ENCODE data around the gene TAS1R1.

The TAS1R1 gene

GRCh38 chr1:6570100-6570499, 15.0 kb downstream of the TAS1R1 start:
- no peak overlapping the region for H4K8ac ChIP-seq (ENCODE audit: low read depth, low read length)
- no peak overlapping the region for H2BK15ac ChIP-seq (replicated peaks; ENCODE audit: low read depth)
- H3K4ac ChIP-seq (ENCODE audit: low read depth, low read length) = no peak overlapping the region
- H3K79me2 ChIP-seq (ENCODE audit: control insufficient read depth, insufficient read depth, low read length) = no peaks in the 10 kb centered on the region
- H3K9ac ChIP-seq (ENCODE audit: low read length) = no peak overlapping the region
- no peak overlapping the region for H2BK120ac ChIP-seq (ENCODE audit: low read depth, low read length)
- no peak overlapping the region for H3K27ac ChIP-seq (ENCODE audit: low read depth, low read length)
- H2BK5ac ChIP-seq (ENCODE audit: low read length) = no peak overlapping the region
- no peaks in the 10 kb centered on the region for H3K79me1 ChIP-seq (ENCODE audit: low read length)
- H3K36me3 ChIP-seq (ENCODE audit: control insufficient read depth, insufficient read depth, low read length) = no peaks in the 10 kb centered on the region
- H2AK5ac ChIP-seq (ENCODE audit: low read length) = no peak overlapping the region
- no peak overlapping the region for H3K4me2 ChIP-seq (ENCODE audit: low read length)
- WGBS (ENCODE audit: extremely low coverage, insufficient coverage, low lambda C conversion rate) = no CpG with 5 or more reads among the region's 3 CpGs
- H3K4me3 ChIP-seq (ENCODE audit: low read length) = no peak overlapping the region
- no peak overlapping the region for H4K5ac ChIP-seq (ENCODE audit: low read length)
- no peak for DNase-seq
- H3K27me3 ChIP-seq (ENCODE audit: insufficient read depth, low read length, poor library complexity) = no peaks in the 10 kb centered on the region
- no peak overlapping the region for H3K18ac ChIP-seq (ENCODE audit: low read length)
- H3K56ac ChIP-seq (ENCODE audit: low read length) = no peak overlapping the region
- no peaks in the 10 kb centered on the region for H3K4me1 ChIP-seq (ENCODE audit: control insufficient read depth, low read depth, low read length)
- H3K23ac ChIP-seq (ENCODE audit: low read length) = no peak overlapping the region

- Histone ChIP-seq H3K27me3 (ENCODE audit: insufficient read depth, low read length, poor library complexity) (no peaks in the 10 kb centered on the region), H2BK15ac (replicated peaks; ENCODE audit: low read depth) (no peak overlapping the region), H3K4me2 (ENCODE audit: low read length) (no peak overlapping the region), H3K18ac (ENCODE audit: low read length) (no peak overlapping the region), H3K4me3 (ENCODE audit: low read length) (no peak overlapping the region), H3K4ac (ENCODE audit: low read depth, low read length) (no peak overlapping the region), H2BK5ac (ENCODE audit: low read length) (no peak overlapping the region), H3K56ac (ENCODE audit: low read length) (no peak overlapping the region), H4K8ac (ENCODE audit: low read depth, low read length) (no peak overlapping the region), H3K36me3 (ENCODE audit: control insufficient read depth, insufficient read depth, low read length) (no peaks in the 10 kb centered on the region), H3K27ac (ENCODE audit: low read depth, low read length) (no peak overlapping the region), H2AK5ac (ENCODE audit: low read length) (no peak overlapping the region), H2BK120ac (ENCODE audit: low read depth, low read length) (no peak overlapping the region), H3K23ac (ENCODE audit: low read length) (no peak overlapping the region), H3K4me1 (ENCODE audit: control insufficient read depth, low read depth, low read length) (no peaks in the 10 kb centered on the region), H4K5ac (ENCODE audit: low read length) (no peak overlapping the region), H3K79me2 (ENCODE audit: control insufficient read depth, insufficient read depth, low read length) (no peaks in the 10 kb centered on the region), H3K9ac (ENCODE audit: low read length) (no peak overlapping the region), H3K79me1 (ENCODE audit: low read length) (no peaks in the 10 kb centered on the region)
- DNase-seq = no peak
- no CpG with 5 or more reads among the region's 5 CpGs for WGBS (ENCODE audit: extremely low coverage, insufficient coverage, low lambda C conversion rate)
Measured at GRCh38 chr1:6570987-6571386, 15.9 kb downstream of the TAS1R1 start.

- no peak overlapping the region for H3K56ac ChIP-seq (ENCODE audit: low read length)
- H3K79me2 ChIP-seq (ENCODE audit: control insufficient read depth, insufficient read depth, low read length) = no peaks in the 10 kb centered on the region
- H3K4me1 ChIP-seq (ENCODE audit: control insufficient read depth, low read depth, low read length) = no peaks in the 10 kb centered on the region
- H3K27me3 ChIP-seq (ENCODE audit: insufficient read depth, low read length, poor library complexity) = no peaks in the 10 kb centered on the region
- H3K9ac ChIP-seq (ENCODE audit: low read length) = no peak overlapping the region
- H4K5ac ChIP-seq (ENCODE audit: low read length) = no peak overlapping the region
- no peak overlapping the region for H4K8ac ChIP-seq (ENCODE audit: low read depth, low read length)
- H3K4me2 ChIP-seq (ENCODE audit: low read length) = no peak overlapping the region
- H3K4me3 ChIP-seq (ENCODE audit: low read length) = no peak overlapping the region
- H3K36me3 ChIP-seq (ENCODE audit: control insufficient read depth, insufficient read depth, low read length) = no peaks in the 10 kb centered on the region
- H2AK5ac ChIP-seq (ENCODE audit: low read length) = no peak overlapping the region
- no CpG with 5 or more reads among the region's 12 CpGs for WGBS (ENCODE audit: extremely low coverage, insufficient coverage, low lambda C conversion rate)
- H3K79me1 ChIP-seq (ENCODE audit: low read length) = no peaks in the 10 kb centered on the region
- no peak overlapping the region for H2BK15ac ChIP-seq (replicated peaks; ENCODE audit: low read depth)
- H3K4ac ChIP-seq (ENCODE audit: low read depth, low read length) = no peak overlapping the region
- DNase-seq = no peak
- H3K27ac ChIP-seq (ENCODE audit: low read depth, low read length) = no peak overlapping the region
- H2BK5ac ChIP-seq (ENCODE audit: low read length) = no peak overlapping the region
- H3K23ac ChIP-seq (ENCODE audit: low read length) = no peak overlapping the region
- no peak overlapping the region for H2BK120ac ChIP-seq (ENCODE audit: low read depth, low read length)
- no peak overlapping the region for H3K18ac ChIP-seq (ENCODE audit: low read length)
Measured at GRCh38 chr1:6572653-6573383, 17.7 kb downstream of the TAS1R1 start.

DNA sequence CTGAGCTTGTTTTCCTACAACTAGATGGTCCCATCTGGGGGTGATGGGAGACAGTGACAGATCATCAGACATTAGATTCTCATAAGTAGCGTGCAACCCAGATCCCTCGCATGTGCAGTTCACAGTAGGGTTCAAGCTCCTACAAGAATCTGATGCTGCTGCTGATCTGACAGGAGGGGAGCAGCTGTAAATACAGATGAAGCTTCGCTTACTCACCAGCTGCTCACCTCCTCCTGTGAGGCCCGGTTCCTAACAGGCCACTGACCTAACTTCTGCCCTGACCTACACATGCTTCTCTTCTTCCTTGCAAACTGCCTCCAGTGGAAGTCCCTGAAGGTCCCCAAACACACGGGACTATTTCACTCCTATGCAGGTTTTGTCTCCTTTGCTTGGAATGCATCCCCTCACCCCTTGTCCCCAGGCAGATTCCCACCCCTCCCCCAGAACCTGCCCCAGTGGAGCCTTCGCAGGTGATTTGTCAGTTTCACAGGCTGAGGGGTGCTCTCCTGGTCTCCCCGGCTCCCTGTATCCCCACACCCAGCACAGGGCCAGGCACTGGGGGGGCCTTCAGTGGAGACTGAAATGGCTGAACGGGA, 19.0 kb downstream of the TAS1R1 start:
- Histone ChIP-seq H3K4me2 (ENCODE audit: low read length) (no peak overlapping the region), H2BK15ac (replicated peaks; ENCODE audit: low read depth) (no peak overlapping the region), H3K79me2 (ENCODE audit: control insufficient read depth, insufficient read depth, low read length) (no peaks in the 10 kb centered on the region), H4K5ac (ENCODE audit: low read length) (no peak overlapping the region), H3K9ac (ENCODE audit: low read length) (no peak overlapping the region), H3K4ac (ENCODE audit: low read depth, low read length) (no peak overlapping the region), H2BK120ac (ENCODE audit: low read depth, low read length) (no peak overlapping the region), H3K18ac (ENCODE audit: low read length) (no peak overlapping the region), H2AK5ac (ENCODE audit: low read length) (no peak overlapping the region), H3K4me1 (ENCODE audit: control insufficient read depth, low read depth, low read length) (no peaks in the 10 kb centered on the region), H2BK5ac (ENCODE audit: low read length) (no peak overlapping the region), H3K36me3 (ENCODE audit: control insufficient read depth, insufficient read depth, low read length) (no peaks in the 10 kb centered on the region), H3K23ac (ENCODE audit: low read length) (no peak overlapping the region), H4K8ac (ENCODE audit: low read depth, low read length) (no peak overlapping the region), H3K27me3 (ENCODE audit: insufficient read depth, low read length, poor library complexity) (no peaks in the 10 kb centered on the region), H3K27ac (ENCODE audit: low read depth, low read length) (no peak overlapping the region), H3K56ac (ENCODE audit: low read length) (no peak overlapping the region), H3K4me3 (ENCODE audit: low read length) (no peak overlapping the region), H3K79me1 (ENCODE audit: low read length) (no peaks in the 10 kb centered on the region)
- no CpG with 5 or more reads among the region's 8 CpGs for WGBS (ENCODE audit: extremely low coverage, insufficient coverage, low lambda C conversion rate)
- DNase-seq = no peak

- Histone ChIP-seq H3K4me2 (ENCODE audit: low read length) (no peak overlapping the region), H3K27me3 (ENCODE audit: insufficient read depth, low read length, poor library complexity) (no peaks in the 10 kb centered on the region), H2AK5ac (ENCODE audit: low read length) (no peak overlapping the region), H3K18ac (ENCODE audit: low read length) (no peak overlapping the region), H4K8ac (ENCODE audit: low read depth, low read length) (no peak overlapping the region), H3K4me3 (ENCODE audit: low read length) (no peak overlapping the region), H3K4me1 (ENCODE audit: control insufficient read depth, low read depth, low read length) (peaks cover 3% of the 10 kb centered on the region), H2BK15ac (replicated peaks; ENCODE audit: low read depth) (no peak overlapping the region), H3K79me2 (ENCODE audit: control insufficient read depth, insufficient read depth, low read length) (no peaks in the 10 kb centered on the region), H4K5ac (ENCODE audit: low read length) (no peak overlapping the region), H2BK5ac (ENCODE audit: low read length) (no peak overlapping the region), H3K23ac (ENCODE audit: low read length) (no peak overlapping the region), H2BK120ac (ENCODE audit: low read depth, low read length) (no peak overlapping the region), H3K79me1 (ENCODE audit: low read length) (no peaks in the 10 kb centered on the region), H3K36me3 (ENCODE audit: control insufficient read depth, insufficient read depth, low read length) (no peaks in the 10 kb centered on the region), H3K27ac (ENCODE audit: low read depth, low read length) (no peak overlapping the region), H3K56ac (ENCODE audit: low read length) (no peak overlapping the region), H3K9ac (ENCODE audit: low read length) (no peak overlapping the region), H3K4ac (ENCODE audit: low read depth, low read length) (no peak overlapping the region)
- no peak for DNase-seq
- WGBS (ENCODE audit: extremely low coverage, insufficient coverage, low lambda C conversion rate) = no CpG with 5 or more reads among the region's 14 CpGs
Measured at GRCh38 chr1:6574818-6575217, 19.7 kb downstream of the TAS1R1 start.
